Keratinocyte (primary cell): ENCODE results near the gene NUP153. TPM values are rescaled to one million over a fixed set of nuclear protein-coding genes. Genes with fewer than 3 reads are reported as not detected.

Experiments
- DNase-seq: peaks from one replicate; pipeline ENCODE4 v3.0.0-alpha.2; 2011; ENCODE audit warnings: low read depth, missing footprints, low spot score
- FAIRE-seq: peaks from 2 replicates; lab custom pipeline; 2011; peaks lifted over from hg19 to GRCh38; lab: Jason Lieb, UNC
- H2AFZ ChIP-seq: 2 replicates; pipeline ENCODE4 v1.6.0; 2012; ENCODE audit warnings: low read length, control low read depth, inconsistent platforms; ENCODE audit not compliant: control insufficient read depth
- H3K27ac ChIP-seq: 2 replicates; pipeline ENCODE4 v1.5.1; 2011; ENCODE audit warnings: low read length; ENCODE audit not compliant: control insufficient read depth, insufficient read depth
- H3K27me3 ChIP-seq: 3 replicates; pipeline ENCODE4 v1.6.0; 2011; ENCODE audit warnings: low read length; ENCODE audit not compliant: control insufficient read depth, insufficient read depth; ENCODE audit errors: extremely low read depth
- H3K36me3 ChIP-seq, 2 experiments: 2 replicates in 1 of 2; 3 replicates in 1 of 2; pipeline ENCODE4 v1.5.1; 2011; ENCODE audit warnings: low read length in 2 of 2, mild to moderate bottlenecking in 1 of 2; ENCODE audit not compliant: control insufficient read depth in 2 of 2, insufficient read depth in 2 of 2; ENCODE audit errors: extremely low read depth in 1 of 2
- H3K4me1 ChIP-seq: 3 replicates; pipeline ENCODE4 v1.5.1; 2011; ENCODE audit warnings: low read length; ENCODE audit not compliant: control insufficient read depth, insufficient read depth; ENCODE audit errors: extremely low read depth
- H3K4me2 ChIP-seq: 3 replicates; pipeline ENCODE4 v1.6.0; 2011; ENCODE audit warnings: low read depth, low read length; ENCODE audit not compliant: control insufficient read depth, insufficient read depth; ENCODE audit errors: extremely low read depth
- H3K4me3 ChIP-seq, 3 experiments: fragments of 200-600 bp in 1 of 3; sonication (generic) in 1 of 3; 2 replicates in 2 of 3; 3 replicates in 1 of 3; pipeline ENCODE4 v1.5.1; 2011 to 2016; ENCODE audit warnings: low read length in 3 of 3, mild to moderate bottlenecking in 3 of 3, control low read depth in 2 of 3, inconsistent platforms in 1 of 3, low read depth in 1 of 3, mixed read lengths in 1 of 3, mixed run types in 1 of 3, moderate library complexity in 1 of 3; ENCODE audit not compliant: control insufficient read depth in 2 of 3, insufficient read depth in 2 of 3; ENCODE audit errors: extremely low read depth in 1 of 3
- H3K79me2 ChIP-seq: 2 replicates; pipeline ENCODE4 v1.6.0; 2012; ENCODE audit warnings: low read length; ENCODE audit not compliant: control insufficient read depth, insufficient read depth
- H3K9ac ChIP-seq: 3 replicates; pipeline ENCODE4 v1.6.0; 2011; ENCODE audit warnings: low read length; ENCODE audit not compliant: control insufficient read depth, insufficient read depth; ENCODE audit errors: extremely low read depth
- H3K9me1 ChIP-seq: 3 replicates; pipeline ENCODE4 v1.6.0; 2011; ENCODE audit warnings: low read length; ENCODE audit not compliant: control insufficient read depth, insufficient read depth; ENCODE audit errors: extremely low read depth
- H3K9me3 ChIP-seq: 2 replicates; pipeline ENCODE4 v1.5.1; 2012; ENCODE audit warnings: low read depth, low read length; ENCODE audit not compliant: control insufficient read depth
- H4K20me1 ChIP-seq: 3 replicates; pipeline ENCODE4 v1.6.0; 2011; ENCODE audit warnings: low read length; ENCODE audit not compliant: control insufficient read depth, insufficient read depth; ENCODE audit errors: extremely low read depth
- CTCF ChIP-seq, 3 experiments: IDR thresholded peaks in 1 of 3; conservative IDR thresholded peaks in 1 of 3; optimal IDR thresholded peaks in 1 of 3; 2 replicates in 2 of 3; 3 replicates in 1 of 3; pipeline versions ENCODE3 to v1.5.1; 2011; ENCODE audit warnings: low read length in 3 of 3, mild to moderate bottlenecking in 3 of 3, moderate library complexity in 2 of 3, control low read depth in 1 of 3, inconsistent platforms in 1 of 3; ENCODE audit not compliant: insufficient read depth in 2 of 3; ENCODE audit errors: extremely low read depth in 1 of 3
- EZH2 ChIP-seq: IDR thresholded peaks from one replicate; pipeline ENCODE4 v1.6.1; 2012; ENCODE audit warnings: inconsistent platforms, mild to moderate bottlenecking, low read length, moderate library complexity
- dilution Hi-C: fragments of 300-500 bp; cut with MboI; formaldehyde crosslinking; loops from one replicate; pipeline ENCODE4 v1.7.0; 2020; ENCODE audit warnings: low sequenced_read_pairs; ENCODE audit not compliant: extremely low pct_ligation_motif_present
- polyA plus RNA-seq, 5 experiments: library from polyadenylated mRNA; depleted of rRNA in 3 of 5; stranded (reverse) in 3 of 5; stranded (forward) in 1 of 5; unstranded in 1 of 5; fragments of >200 nt; gene quantifications; 1 replicate in 1 of 5; 2 replicates in 3 of 5; 3 replicates in 1 of 5; pipeline versions ENCODE4 v1.2.1 to v1.2.3, GENCODE V29; 2011 to 2012; ENCODE audit warnings: missing spikeins in 2 of 5, low read depth in 1 of 5, low replicate concordance in 1 of 5

The NUP153 gene
- polyA plus RNA-seq, 1 donor (not counting 4 experiments of a cell fraction or from before 2014, with no cell fraction given) = 27.6 TPM

DNA sequence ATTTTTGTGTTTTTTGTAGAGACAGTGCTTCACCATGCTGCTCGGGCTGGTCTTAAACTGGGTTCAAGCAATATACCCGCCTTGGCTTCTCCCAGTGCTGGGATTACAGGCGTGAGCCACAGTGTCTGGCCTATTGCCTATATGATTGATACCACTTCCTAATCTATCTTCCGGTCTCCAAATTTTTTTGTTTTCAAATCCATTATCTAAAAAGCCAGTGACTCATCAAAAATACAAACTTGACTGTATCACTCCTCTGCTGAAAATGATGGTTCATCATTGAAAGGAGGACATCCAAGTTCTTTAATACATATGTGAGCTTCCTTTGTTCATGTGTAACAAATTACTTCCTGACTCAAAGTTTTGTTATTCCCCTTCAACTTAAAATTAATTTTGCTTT lies 71.2 kb downstream of the NUP153 start:
- TF ChIP-seq CTCF (optimal IDR thresholded peaks at IDR 0.05 in 1 of 3, IDR thresholded peaks at IDR 0.05 in 1 of 3, conservative IDR thresholded peaks at IDR 0.05 in 1 of 3; ENCODE audit: extremely low read depth in 1 of 3, insufficient read depth in 2 of 3, low read length in 3 of 3) = no peak
- no peak for TF ChIP-seq EZH2
- Histone ChIP-seq H3K9me3 (no peaks in the 10 kb centered on the region), H3K4me1 (peaks cover 4% of the 10 kb centered on the region), H4K20me1 (peaks cover 4% of the 10 kb centered on the region), H3K4me3 (no peak overlapping the region), H3K9me1 (no peaks in the 10 kb centered on the region), H3K27ac (no peak overlapping the region), H3K36me3 (peaks cover 12 to 16% of the 10 kb centered on the region in 2 experiments), H3K4me2 (no peak overlapping the region), H2AFZ (no peak overlapping the region), H3K27me3 (no peaks in the 10 kb centered on the region), H3K9ac (no peak overlapping the region), H3K79me2 (peaks cover 32% of the 10 kb centered on the region)
- FAIRE-seq (no peak), DNase-seq (no peak)
- dilution Hi-C loops = no loop called here

DNA sequence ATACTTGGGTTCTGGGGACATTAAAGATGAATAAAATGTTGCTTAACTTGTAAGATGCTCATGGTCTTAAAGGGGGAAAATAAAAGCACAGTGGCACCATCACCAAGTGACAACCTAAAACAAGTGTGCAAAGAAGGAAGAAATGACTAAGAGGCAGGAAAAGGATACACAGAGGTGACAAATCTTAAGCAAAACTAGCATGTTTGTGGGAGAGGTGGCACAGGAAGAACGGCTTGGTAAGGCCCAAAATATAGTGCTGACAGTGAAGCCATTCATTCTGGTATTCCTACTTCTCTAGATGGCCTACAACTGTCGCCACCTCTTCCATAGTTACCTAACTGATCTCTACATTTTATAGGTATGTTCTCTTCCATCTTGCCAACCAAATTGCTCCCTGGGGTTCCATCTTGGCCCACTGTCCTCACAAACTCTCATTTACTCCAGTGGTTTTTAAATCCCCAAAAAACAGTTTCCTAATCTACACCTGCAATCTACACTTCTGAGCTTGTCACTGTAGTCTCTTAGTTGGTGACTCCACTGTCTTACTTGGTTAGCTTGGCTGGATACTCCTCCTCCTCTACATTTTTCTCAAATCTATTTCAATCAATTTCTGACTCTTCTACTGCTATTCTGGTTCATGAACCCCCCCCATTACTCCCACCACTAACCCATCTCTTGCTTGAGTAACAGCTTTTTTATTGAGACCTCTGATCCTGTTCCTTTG lies 73.1 kb downstream of the NUP153 start:
- H3K9me1 ChIP-seq = no peaks in the 10 kb centered on the region
- peaks cover 13 to 19% of the 10 kb centered on the region in 2 experiments for H3K36me3 ChIP-seq
- FAIRE-seq = no peak
- H3K4me1 ChIP-seq = no peaks in the 10 kb centered on the region
- dilution Hi-C loops = no loop called here
- H3K79me2 ChIP-seq = peaks cover 34% of the 10 kb centered on the region
- no peak overlapping the region for H2AFZ ChIP-seq
- no peak overlapping the region for H3K4me2 ChIP-seq
- peaks cover 3% of the 10 kb centered on the region for H4K20me1 ChIP-seq
- H3K9ac ChIP-seq = no peak overlapping the region
- H3K27ac ChIP-seq = no peak overlapping the region
- DNase-seq = no peak
- H3K4me3 ChIP-seq = no peak overlapping the region
- H3K9me3 ChIP-seq = no peaks in the 10 kb centered on the region
- no peaks in the 10 kb centered on the region for H3K27me3 ChIP-seq
- TF ChIP-seq CTCF (optimal IDR thresholded peaks at IDR 0.05 in 1 of 3, IDR thresholded peaks at IDR 0.05 in 1 of 3, conservative IDR thresholded peaks at IDR 0.05 in 1 of 3; ENCODE audit: extremely low read depth in 1 of 3, insufficient read depth in 2 of 3, low read length in 3 of 3) (no peak), EZH2 (no peak)
